Neural cell (in vitro differentiated cells): Measurements from ENCODE around the gene SLC35E1. TPM values are rescaled to one million over a fixed set of nuclear protein-coding genes. Genes with fewer than 3 reads are reported as not detected.

Source experiments
- H2AFZ ChIP-seq: fragments of 200-600, 300-800 bp; sonication (generic), shearing (Covaris generic); 2 replicates; pipeline ENCODE4 v1.6.0; 2014; ENCODE audit warnings: low read depth, mild to moderate bottlenecking, antibody characterized with exemption, low read length, moderate library complexity
- H3F3A ChIP-seq: fragments of 200-600 bp; shearing (Covaris generic); 2 replicates; pipeline ENCODE4 v1.6.1; 2016; ENCODE audit warnings: mild to moderate bottlenecking, moderate library complexity, mixed read lengths, antibody characterized with exemption, low read length; ENCODE audit not compliant: insufficient read depth, poor library complexity, severe bottlenecking
- H3K27ac ChIP-seq: fragments of 200-600, 300-800 bp; sonication (generic), shearing (Covaris generic); 2 replicates; pipeline ENCODE4 v1.5.1; 2014; ENCODE audit warnings: mild to moderate bottlenecking, low read length, moderate library complexity
- H3K27me3 ChIP-seq: fragments of 300-800, 200-600 bp; sonication (generic), shearing (Covaris generic); 2 replicates; pipeline ENCODE4 v1.6.0; 2014; ENCODE audit warnings: mild to moderate bottlenecking, low read depth, low read length, moderate library complexity; ENCODE audit not compliant: insufficient read depth
- H3K36me3 ChIP-seq: fragments of 300-800, 200-600 bp; sonication (generic), shearing (Covaris generic); 2 replicates; pipeline ENCODE4 v1.5.1; 2014; ENCODE audit warnings: mild to moderate bottlenecking, antibody characterized with exemption, low read length, moderate library complexity; ENCODE audit not compliant: insufficient read depth
- H3K4me2 ChIP-seq: fragments of 300-800, 200-600 bp; sonication (generic), shearing (Covaris generic); 2 replicates; pipeline ENCODE4 v1.6.0; 2014; ENCODE audit warnings: mild to moderate bottlenecking, low read length
- H3K4me3 ChIP-seq: fragments of 300-800, 200-600 bp; sonication (generic), shearing (Covaris generic); 2 replicates; pipeline ENCODE4 v1.5.1; 2014; ENCODE audit warnings: mild to moderate bottlenecking, low read length, moderate library complexity
- H3K79me2 ChIP-seq: fragments of 200-600 bp; shearing (Covaris generic); replicated peaks from 2 replicates; pipeline ENCODE4 v1.6.0; 2014; ENCODE audit warnings: mild to moderate bottlenecking, low read length, moderate library complexity; ENCODE audit not compliant: insufficient read depth
- H3K9ac ChIP-seq: fragments of 300-800, 200-600 bp; sonication (generic), shearing (Covaris generic); 2 replicates; pipeline ENCODE4 v1.6.1; 2016; ENCODE audit warnings: mild to moderate bottlenecking, low read length, mixed read lengths
- H3K9me2 ChIP-seq: fragments of 200-600 bp; shearing (Covaris generic); 2 replicates; pipeline ENCODE4 v1.6.1; 2016; ENCODE audit warnings: mild to moderate bottlenecking, low read length, mixed read lengths; ENCODE audit not compliant: insufficient read depth
- H3K9me3 ChIP-seq: fragments of 200-600, 300-800 bp; sonication (generic), shearing (Covaris generic); 2 replicates; pipeline ENCODE4 v1.6.1; 2016; ENCODE audit warnings: mild to moderate bottlenecking, mixed run types, low read length, moderate library complexity, mixed read lengths
- H4K20me1 ChIP-seq: fragments of 200-600 bp; shearing (Covaris generic); 2 replicates; pipeline ENCODE4 v1.6.1; 2016; ENCODE audit warnings: mild to moderate bottlenecking, mixed run types; ENCODE audit not compliant: insufficient read depth
- EP300 ChIP-seq: fragments of 450-650 bp; conservative IDR thresholded peaks from 2 replicates; pipeline ENCODE4 v1.6.1; 2014; ENCODE audit warnings: antibody characterized with exemption, mild to moderate bottlenecking, moderate library complexity; ENCODE audit not compliant: poor library complexity, severe bottlenecking
- EZH2 ChIP-seq: fragments of 200-600, 300-800 bp; shearing (Covaris generic), sonication (generic); IDR thresholded peaks from 2 replicates; pipeline ENCODE4 v1.6.1; 2014; ENCODE audit warnings: antibody characterized with exemption, low read length, borderline replicate concordance, mild to moderate bottlenecking; ENCODE audit not compliant: insufficient read depth, poor library complexity, severe bottlenecking
- MXI1 ChIP-seq: fragments of 450-650 bp; conservative IDR thresholded peaks from 2 replicates; pipeline ENCODE4 v1.6.1; 2014; ENCODE audit warnings: antibody characterized with exemption, mild to moderate bottlenecking; ENCODE audit not compliant: poor library complexity, severe bottlenecking
- POLR2AphosphoS5 ChIP-seq: IDR thresholded peaks from 2 replicates; pipeline ENCODE4 v1.6.1; 2012
- RAD21 ChIP-seq: fragments of 450-650 bp; conservative IDR thresholded peaks from 2 replicates; pipeline ENCODE4 v1.6.1; 2014; ENCODE audit warnings: antibody characterized with exemption, mild to moderate bottlenecking, moderate library complexity
- SMC3 ChIP-seq: fragments of 450-650 bp; conservative IDR thresholded peaks from 2 replicates; pipeline ENCODE4 v1.6.1; 2014; ENCODE audit warnings: antibody characterized with exemption, mild to moderate bottlenecking, moderate library complexity; ENCODE audit not compliant: poor library complexity
- TAF1 ChIP-seq: IDR thresholded peaks from 2 replicates; pipeline ENCODE4 v1.6.1; 2012; ENCODE audit warnings: low read depth
- polyA plus RNA-seq: library from polyadenylated mRNA; depleted of rRNA; stranded (reverse); fragments of >200 nt; gene quantifications from 2 replicates; pipeline ENCODE4 v1.2.3, GENCODE V29; 2014
- TF ChIP-seq, protein P1 (sequence below): IDR thresholded peaks from 2 replicates; pipeline ENCODE4 v1.6.1; 2012; ENCODE audit warnings: borderline replicate concordance
- TF ChIP-seq, protein P2 (sequence below): fragments of 450-650 bp; IDR thresholded peaks from 2 replicates; pipeline ENCODE4 v1.5.1; 2014; ENCODE audit warnings: antibody characterized with exemption, mild to moderate bottlenecking, moderate library complexity; ENCODE audit not compliant: poor library complexity, severe bottlenecking

The SLC35E1 gene
- polyA plus RNA-seq, 1 donor from 2014 or later = 23.9 TPM

DNA sequence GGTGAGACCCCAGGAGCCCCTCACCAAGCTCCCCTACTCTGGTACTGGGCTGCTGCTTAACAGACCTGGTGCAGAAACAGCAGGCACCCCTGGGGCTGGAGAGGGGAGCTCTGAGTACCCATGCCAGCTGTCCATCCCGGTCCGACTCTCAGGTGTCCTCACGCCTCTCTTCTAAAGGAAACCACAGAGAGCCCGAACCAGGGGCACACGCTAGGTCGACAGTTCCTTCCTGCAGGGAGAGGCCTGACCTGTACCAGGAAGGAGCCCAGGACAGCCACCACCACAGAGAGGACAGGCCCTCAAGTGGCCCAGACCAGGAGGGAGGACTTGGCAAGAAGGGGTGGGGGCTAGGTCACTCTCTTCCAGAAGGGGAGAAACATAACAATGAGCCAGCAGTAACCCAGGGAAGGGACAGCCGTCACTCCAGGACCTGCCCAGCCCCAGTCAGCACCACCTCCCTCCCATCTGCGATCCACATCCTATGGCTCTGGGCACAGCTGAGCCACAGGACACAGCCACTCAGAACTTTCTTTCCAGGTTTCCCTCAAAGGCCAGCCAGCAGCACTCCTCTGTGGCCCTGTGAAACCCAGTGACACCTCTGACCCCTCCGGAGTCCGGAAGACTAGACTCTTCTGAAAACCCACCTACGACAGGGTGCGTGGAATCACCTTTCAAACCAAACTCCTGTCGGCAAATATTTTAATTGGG lies 13.0 kb upstream of the SLC35E1 start:
- Histone ChIP-seq H3K79me2 (peaks cover 16% of the 10 kb centered on the region), H3K9me2 (no peaks in the 10 kb centered on the region), H3K36me3 (no peaks in the 10 kb centered on the region), H3K27me3 (no peaks in the 10 kb centered on the region), H3K27ac (peak overlapping the region; percentile 91), H3K4me3 (peak overlapping the region; percentile 64), H3K4me2 (peak overlapping the region; percentile 46), H3F3A (peaks cover 7% of the 10 kb centered on the region), H2AFZ (no peak overlapping the region), H3K9me3 (no peaks in the 10 kb centered on the region), H4K20me1 (no peaks in the 10 kb centered on the region), H3K9ac (peak overlapping the region; percentile 62)
- no peak for TF ChIP-seq EP300
- TF ChIP-seq TAF1 = no peak
- no peak for TF ChIP-seq RAD21
- no peak for TF ChIP-seq POLR2AphosphoS5

DNA sequence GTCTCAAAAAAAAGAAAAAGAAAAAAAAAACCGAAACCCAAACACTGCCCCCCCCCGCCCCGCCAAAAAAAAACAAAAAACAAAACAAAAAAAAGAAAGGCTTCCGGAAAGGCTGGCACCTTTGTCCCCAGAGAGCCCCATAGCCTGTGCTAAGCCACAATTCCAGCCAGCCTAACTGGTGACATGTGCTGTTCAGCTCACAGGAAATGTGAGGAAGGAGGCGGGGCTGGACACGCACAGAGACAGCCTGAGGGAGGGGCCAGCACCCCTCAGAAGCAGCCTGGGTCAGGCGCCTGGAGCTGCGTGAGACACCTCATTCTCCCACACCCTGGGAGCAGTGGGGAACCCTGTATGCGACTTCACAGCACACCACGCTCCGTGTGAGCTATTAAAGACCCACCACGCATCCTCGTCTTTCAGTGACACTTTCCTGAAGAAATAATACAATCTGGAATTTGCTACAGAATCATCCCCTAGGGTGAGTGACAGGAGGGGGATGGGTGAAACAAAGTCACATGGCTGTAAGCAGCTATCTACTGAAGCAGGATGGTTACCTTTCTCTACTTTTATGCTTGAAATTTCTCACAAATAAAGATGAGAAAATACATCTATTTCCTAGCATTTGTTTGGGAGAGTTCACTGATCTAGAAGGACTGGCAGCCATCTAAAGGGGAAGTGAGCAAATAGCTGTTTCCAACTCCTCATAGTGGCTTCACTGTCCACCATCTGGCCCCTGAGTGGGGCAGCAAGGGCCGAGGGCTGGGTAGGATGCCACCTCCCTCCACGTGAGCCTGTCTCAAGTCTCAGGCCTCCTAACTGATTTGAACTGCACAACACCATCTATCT lies 12.3 kb upstream of the SLC35E1 start:
- H3K4me3 ChIP-seq = peak overlapping the region; percentile 64
- peaks cover 7% of the 10 kb centered on the region for H3F3A ChIP-seq
- H3K27me3 ChIP-seq = no peaks in the 10 kb centered on the region
- TF ChIP-seq POLR2AphosphoS5 = peak; percentile 85
- TF ChIP-seq, protein P1, sequence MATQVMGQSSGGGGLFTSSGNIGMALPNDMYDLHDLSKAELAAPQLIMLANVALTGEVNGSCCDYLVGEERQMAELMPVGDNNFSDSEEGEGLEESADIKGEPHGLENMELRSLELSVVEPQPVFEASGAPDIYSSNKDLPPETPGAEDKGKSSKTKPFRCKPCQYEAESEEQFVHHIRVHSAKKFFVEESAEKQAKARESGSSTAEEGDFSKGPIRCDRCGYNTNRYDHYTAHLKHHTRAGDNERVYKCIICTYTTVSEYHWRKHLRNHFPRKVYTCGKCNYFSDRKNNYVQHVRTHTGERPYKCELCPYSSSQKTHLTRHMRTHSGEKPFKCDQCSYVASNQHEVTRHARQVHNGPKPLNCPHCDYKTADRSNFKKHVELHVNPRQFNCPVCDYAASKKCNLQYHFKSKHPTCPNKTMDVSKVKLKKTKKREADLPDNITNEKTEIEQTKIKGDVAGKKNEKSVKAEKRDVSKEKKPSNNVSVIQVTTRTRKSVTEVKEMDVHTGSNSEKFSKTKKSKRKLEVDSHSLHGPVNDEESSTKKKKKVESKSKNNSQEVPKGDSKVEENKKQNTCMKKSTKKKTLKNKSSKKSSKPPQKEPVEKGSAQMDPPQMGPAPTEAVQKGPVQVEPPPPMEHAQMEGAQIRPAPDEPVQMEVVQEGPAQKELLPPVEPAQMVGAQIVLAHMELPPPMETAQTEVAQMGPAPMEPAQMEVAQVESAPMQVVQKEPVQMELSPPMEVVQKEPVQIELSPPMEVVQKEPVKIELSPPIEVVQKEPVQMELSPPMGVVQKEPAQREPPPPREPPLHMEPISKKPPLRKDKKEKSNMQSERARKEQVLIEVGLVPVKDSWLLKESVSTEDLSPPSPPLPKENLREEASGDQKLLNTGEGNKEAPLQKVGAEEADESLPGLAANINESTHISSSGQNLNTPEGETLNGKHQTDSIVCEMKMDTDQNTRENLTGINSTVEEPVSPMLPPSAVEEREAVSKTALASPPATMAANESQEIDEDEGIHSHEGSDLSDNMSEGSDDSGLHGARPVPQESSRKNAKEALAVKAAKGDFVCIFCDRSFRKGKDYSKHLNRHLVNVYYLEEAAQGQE = peak; percentile 76
- TF ChIP-seq, protein P2, sequence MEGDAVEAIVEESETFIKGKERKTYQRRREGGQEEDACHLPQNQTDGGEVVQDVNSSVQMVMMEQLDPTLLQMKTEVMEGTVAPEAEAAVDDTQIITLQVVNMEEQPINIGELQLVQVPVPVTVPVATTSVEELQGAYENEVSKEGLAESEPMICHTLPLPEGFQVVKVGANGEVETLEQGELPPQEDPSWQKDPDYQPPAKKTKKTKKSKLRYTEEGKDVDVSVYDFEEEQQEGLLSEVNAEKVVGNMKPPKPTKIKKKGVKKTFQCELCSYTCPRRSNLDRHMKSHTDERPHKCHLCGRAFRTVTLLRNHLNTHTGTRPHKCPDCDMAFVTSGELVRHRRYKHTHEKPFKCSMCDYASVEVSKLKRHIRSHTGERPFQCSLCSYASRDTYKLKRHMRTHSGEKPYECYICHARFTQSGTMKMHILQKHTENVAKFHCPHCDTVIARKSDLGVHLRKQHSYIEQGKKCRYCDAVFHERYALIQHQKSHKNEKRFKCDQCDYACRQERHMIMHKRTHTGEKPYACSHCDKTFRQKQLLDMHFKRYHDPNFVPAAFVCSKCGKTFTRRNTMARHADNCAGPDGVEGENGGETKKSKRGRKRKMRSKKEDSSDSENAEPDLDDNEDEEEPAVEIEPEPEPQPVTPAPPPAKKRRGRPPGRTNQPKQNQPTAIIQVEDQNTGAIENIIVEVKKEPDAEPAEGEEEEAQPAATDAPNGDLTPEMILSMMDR = peak; percentile 18
- TF ChIP-seq MXI1 = peak; percentile 96
- TF ChIP-seq SMC3 = peak; percentile 63
- TF ChIP-seq TAF1 = no peak
- TF ChIP-seq RAD21 = peak; percentile 58
- TF ChIP-seq EZH2 = no peak
- TF ChIP-seq EP300 = peak; percentile 82
- no peaks in the 10 kb centered on the region for H3K9me3 ChIP-seq
- H3K79me2 ChIP-seq = peaks cover 14% of the 10 kb centered on the region
- H3K9ac ChIP-seq = peak overlapping the region; percentile 62
- H3K9me2 ChIP-seq = no peaks in the 10 kb centered on the region
- H2AFZ ChIP-seq = peak overlapping the region; percentile 15
- no peaks in the 10 kb centered on the region for H3K36me3 ChIP-seq
- H3K4me2 ChIP-seq = peak overlapping the region; percentile 46
- H3K27ac ChIP-seq = peak overlapping the region; percentile 91
- no peaks in the 10 kb centered on the region for H4K20me1 ChIP-seq
